ENCODE data around the gene COL5A2. TPM values are rescaled to one million over a fixed set of nuclear protein-coding genes. Genes with fewer than 3 reads are reported as not detected.

COL5A2 gene
- total and polyA plus RNA-seq, 9 of the 15 experiments (the other 6 are each of a cell fraction or from before 2014, with no cell fraction given) = 0.01 to 0.54 (median 0.19) TPM

- TF ChIP-seq PHB (CRISPR knock-in tag; IDR thresholded peaks at IDR 0.05) = no peak
- TF ChIP-seq JUND (IDR thresholded peaks at IDR 0.05; ENCODE audit: borderline replicate concordance, low read depth, low read length) = peak; percentile 96
- peak; percentile 96 for TF ChIP-seq JUND (tag; IDR thresholded peaks at IDR 0.05; ENCODE audit: borderline replicate concordance, low read depth, low read length)
- TF ChIP-seq ATF7 (IDR thresholded peaks at IDR 0.05) = peak; percentile 86
- peak; percentile 84 for TF ChIP-seq SMARCC2 (IDR thresholded peaks at IDR 0.05; ENCODE audit: low read depth)
- TF ChIP-seq TEAD2 (tag; IDR thresholded peaks at IDR 0.05) = no peak
- no peak for TF ChIP-seq ARID4B (CRISPR knock-in tag; IDR thresholded peaks at IDR 0.05)
- TF ChIP-seq EHMT2 (IDR thresholded peaks at IDR 0.05) = no peak
- TF ChIP-seq, protein P1, sequence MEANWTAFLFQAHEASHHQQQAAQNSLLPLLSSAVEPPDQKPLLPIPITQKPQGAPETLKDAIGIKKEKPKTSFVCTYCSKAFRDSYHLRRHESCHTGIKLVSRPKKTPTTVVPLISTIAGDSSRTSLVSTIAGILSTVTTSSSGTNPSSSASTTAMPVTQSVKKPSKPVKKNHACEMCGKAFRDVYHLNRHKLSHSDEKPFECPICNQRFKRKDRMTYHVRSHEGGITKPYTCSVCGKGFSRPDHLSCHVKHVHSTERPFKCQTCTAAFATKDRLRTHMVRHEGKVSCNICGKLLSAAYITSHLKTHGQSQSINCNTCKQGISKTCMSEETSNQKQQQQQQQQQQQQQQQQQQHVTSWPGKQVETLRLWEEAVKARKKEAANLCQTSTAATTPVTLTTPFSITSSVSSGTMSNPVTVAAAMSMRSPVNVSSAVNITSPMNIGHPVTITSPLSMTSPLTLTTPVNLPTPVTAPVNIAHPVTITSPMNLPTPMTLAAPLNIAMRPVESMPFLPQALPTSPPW (CRISPR knock-in tag; IDR thresholded peaks at IDR 0.05) = no peak
- peak; percentile 94 for TF ChIP-seq JUN (IDR thresholded peaks at IDR 0.05; ENCODE audit: borderline replicate concordance, low read depth, low read length)
- no peak for TF ChIP-seq JUN (CRISPR knock-in tag; IDR thresholded peaks at IDR 0.05; ENCODE audit: borderline replicate concordance)
- no peak for TF ChIP-seq RBM25 (IDR thresholded peaks at IDR 0.05; ENCODE audit: low read depth, low read length, severe bottlenecking)
- no peak for TF ChIP-seq POLR2A (conservative IDR thresholded peaks at IDR 0.05)
- TF ChIP-seq ASH1L (IDR thresholded peaks at IDR 0.05; ENCODE audit: borderline replicate concordance, low read depth, partially characterized antibody) = no peak
- TF ChIP-seq FOXJ2 (tag; IDR thresholded peaks at IDR 0.05) = no peak
Observed at GRCh38 chr2:189210250-189211087, 30.9 kb upstream of the COL5A2 start (continued).
